ENCODE results near the gene RASSF3. TPM values are rescaled to one million over a fixed set of nuclear protein-coding genes. Genes with fewer than 3 reads are reported as not detected.

RASSF3 gene
- total RNA-seq, 2 experiments from 2014 or later = 16.3 to 49.9 TPM

DNA sequence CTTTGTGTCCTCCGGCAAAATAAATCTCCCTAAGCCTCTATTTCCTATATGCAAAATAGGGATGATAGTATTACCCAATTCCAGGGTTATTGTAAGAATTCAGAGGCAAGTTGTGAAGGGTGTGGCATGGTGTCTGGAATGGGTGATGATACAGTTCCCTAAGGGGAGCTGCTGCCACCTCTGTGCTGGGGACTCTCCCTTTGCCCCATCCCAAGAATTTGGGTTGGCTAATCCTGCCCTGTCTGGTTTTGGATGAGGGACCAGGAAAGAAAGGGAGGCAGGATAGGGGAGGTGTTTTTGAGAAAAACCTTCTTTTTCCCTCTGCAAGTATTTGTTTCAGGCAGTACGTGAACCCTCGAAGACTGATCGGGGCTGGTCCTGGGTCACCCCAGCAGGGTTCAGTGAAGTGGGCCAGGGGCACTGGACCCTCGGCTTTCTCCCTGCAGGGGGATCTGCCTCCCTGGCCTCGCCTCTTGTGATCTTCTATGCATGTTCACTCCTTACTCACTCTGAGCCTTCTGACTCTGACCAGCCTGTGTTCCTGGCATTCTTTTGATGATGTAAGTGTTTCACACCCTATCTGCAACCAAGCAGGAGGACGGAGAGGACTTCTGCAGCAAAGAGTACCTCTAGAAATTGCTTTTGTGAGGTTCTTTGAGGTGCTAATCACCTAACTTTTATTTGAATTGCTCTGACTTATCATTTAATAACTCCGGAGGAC is 60.8 kb downstream of the RASSF3 start:
- no peak for DNase-seq (ENCODE audit: low spot score)
- Histone ChIP-seq H3K79me2 (ENCODE audit: insufficient read depth, low read depth, low read length) (peaks cover 96% of the 10 kb centered on the region), H2AFZ (ENCODE audit: low read length) (no peak overlapping the region), H3K36me3 (ENCODE audit: insufficient read depth, low read length) (no peaks in the 10 kb centered on the region), H3K9me2 (ENCODE audit: insufficient read depth, low read length) (no peaks in the 10 kb centered on the region), H3K4me3 (ENCODE audit: low read depth, low read length, poor library complexity, severe bottlenecking) (no peak overlapping the region), H3K9me3 (ENCODE audit: low read length) (no peaks in the 10 kb centered on the region), H3K27ac (ENCODE audit: low read depth, low read length, poor library complexity, severe bottlenecking) (no peak overlapping the region), H3K4me2 (ENCODE audit: low read length) (peak overlapping the region; percentile 82), H4K20me1 (ENCODE audit: insufficient read depth, low read length) (peaks cover 10% of the 10 kb centered on the region; the same call in 1 of the 2 replicates), H3K4me1 (ENCODE audit: insufficient read depth, low read length, poor library complexity, severe bottlenecking) (peaks cover 91% of the 10 kb centered on the region)
- TF ChIP-seq, protein P1, sequence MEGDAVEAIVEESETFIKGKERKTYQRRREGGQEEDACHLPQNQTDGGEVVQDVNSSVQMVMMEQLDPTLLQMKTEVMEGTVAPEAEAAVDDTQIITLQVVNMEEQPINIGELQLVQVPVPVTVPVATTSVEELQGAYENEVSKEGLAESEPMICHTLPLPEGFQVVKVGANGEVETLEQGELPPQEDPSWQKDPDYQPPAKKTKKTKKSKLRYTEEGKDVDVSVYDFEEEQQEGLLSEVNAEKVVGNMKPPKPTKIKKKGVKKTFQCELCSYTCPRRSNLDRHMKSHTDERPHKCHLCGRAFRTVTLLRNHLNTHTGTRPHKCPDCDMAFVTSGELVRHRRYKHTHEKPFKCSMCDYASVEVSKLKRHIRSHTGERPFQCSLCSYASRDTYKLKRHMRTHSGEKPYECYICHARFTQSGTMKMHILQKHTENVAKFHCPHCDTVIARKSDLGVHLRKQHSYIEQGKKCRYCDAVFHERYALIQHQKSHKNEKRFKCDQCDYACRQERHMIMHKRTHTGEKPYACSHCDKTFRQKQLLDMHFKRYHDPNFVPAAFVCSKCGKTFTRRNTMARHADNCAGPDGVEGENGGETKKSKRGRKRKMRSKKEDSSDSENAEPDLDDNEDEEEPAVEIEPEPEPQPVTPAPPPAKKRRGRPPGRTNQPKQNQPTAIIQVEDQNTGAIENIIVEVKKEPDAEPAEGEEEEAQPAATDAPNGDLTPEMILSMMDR (conservative IDR thresholded peaks at IDR 0.05; ENCODE audit: low read length) = no peak
- CTCF ChIA-PET (ENCODE audit: unreplicated experiment) = no interaction called here
- intact Hi-C loops (cut with micrococcal nuclease; ENCODE audit: unreplicated experiment) = loop anchor here (1.0 kb wide), 1 partner anchor 60 kb away; no protein-coding TSS in a partner anchor
- no TSS peak for BruUV-seq (replicated peaks)
- POLR2A ChIA-PET = interaction anchor here (1.6 to 1.7 kb wide), 2 partner anchors 52 to 60 kb away, joined by 11 to 13 read pairs; partner anchors contain the start of gene RASSF3

DNA sequence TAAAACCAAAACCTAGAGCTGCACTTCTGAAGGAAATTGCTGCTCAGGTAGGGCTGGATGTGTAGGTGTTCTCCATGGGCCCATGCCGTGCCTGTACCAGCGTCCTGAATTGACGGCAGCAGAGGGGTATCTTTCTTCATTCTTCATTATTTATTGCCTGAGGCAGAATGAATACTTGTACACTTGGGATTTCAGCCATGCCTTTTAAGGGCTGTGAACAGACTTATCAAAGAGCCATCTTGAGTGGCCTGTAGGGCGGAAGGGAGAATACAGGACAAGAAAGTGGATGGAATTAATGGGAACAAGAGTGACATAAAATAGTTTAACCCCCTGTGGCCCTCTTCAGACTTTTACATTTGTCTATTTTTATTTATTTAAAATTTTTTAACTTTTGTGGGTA is 61.4 kb downstream of the RASSF3 start:
- no peak overlapping the region for H3K27ac ChIP-seq (ENCODE audit: low read depth, low read length, poor library complexity, severe bottlenecking)
- DNase-seq (ENCODE audit: low spot score) = no peak
- POLR2A ChIA-PET = no interaction called here
- BruUV-seq (replicated peaks) = no TSS peak
- no peaks in the 10 kb centered on the region for H3K9me3 ChIP-seq (ENCODE audit: low read length)
- H3K79me2 ChIP-seq (ENCODE audit: insufficient read depth, low read depth, low read length) = peaks cover 92% of the 10 kb centered on the region
- H3K4me1 ChIP-seq (ENCODE audit: insufficient read depth, low read length, poor library complexity, severe bottlenecking) = peaks cover 87% of the 10 kb centered on the region
- H3K4me2 ChIP-seq (ENCODE audit: low read length) = no peak overlapping the region
- no peak overlapping the region for H3K4me3 ChIP-seq (ENCODE audit: low read depth, low read length, poor library complexity, severe bottlenecking)
- TF ChIP-seq, protein P1 (conservative IDR thresholded peaks at IDR 0.05; ENCODE audit: low read length) = no peak
- no peak for TF ChIP-seq EZH2phosphoT487 (IDR thresholded peaks at IDR 0.05; ENCODE audit: borderline replicate concordance, low read depth, low read length)
- no peak overlapping the region for H2AFZ ChIP-seq (ENCODE audit: low read length)
- H4K20me1 ChIP-seq (ENCODE audit: insufficient read depth, low read length) = peaks cover 10% of the 10 kb centered on the region; the same call in 1 of the 2 replicates
- no peaks in the 10 kb centered on the region for H3K36me3 ChIP-seq (ENCODE audit: insufficient read depth, low read length)
- no peaks in the 10 kb centered on the region for H3K9me2 ChIP-seq (ENCODE audit: insufficient read depth, low read length)
- intact Hi-C loops (cut with micrococcal nuclease; ENCODE audit: unreplicated experiment) = no loop called here
- CTCF ChIA-PET (ENCODE audit: unreplicated experiment) = no interaction called here

DNA sequence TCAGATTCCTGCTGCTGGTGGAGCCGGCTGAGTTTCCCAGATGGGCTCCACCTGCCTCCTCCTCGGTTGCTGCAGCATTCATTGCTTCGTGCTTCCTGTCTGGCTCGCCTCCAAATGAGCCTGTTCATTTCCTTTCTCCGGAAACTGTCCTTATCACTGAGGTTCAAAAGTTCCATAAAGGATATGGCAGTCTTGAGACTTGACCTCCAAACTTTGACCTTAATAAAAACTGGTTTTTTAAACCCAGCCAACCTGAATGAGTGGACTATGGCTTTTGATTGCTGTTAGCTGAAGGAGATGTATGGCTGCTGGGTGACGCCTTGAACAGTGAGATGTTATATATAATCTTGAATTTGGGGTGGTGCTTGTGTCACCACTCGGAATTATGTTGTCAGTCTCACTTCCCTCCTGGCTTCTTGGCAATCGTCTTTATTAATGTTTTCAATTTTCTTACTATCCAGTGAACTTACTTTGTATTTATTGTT is 62.7 kb downstream of the RASSF3 start:
- Histone ChIP-seq H3K9me3 (ENCODE audit: low read length) (no peaks in the 10 kb centered on the region), H3K4me3 (ENCODE audit: low read depth, low read length, poor library complexity, severe bottlenecking) (peak overlapping the region; percentile 13), H3K9me2 (ENCODE audit: insufficient read depth, low read length) (no peaks in the 10 kb centered on the region), H3K27ac (ENCODE audit: low read depth, low read length, poor library complexity, severe bottlenecking) (peak overlapping the region; percentile 49), H4K20me1 (ENCODE audit: insufficient read depth, low read length) (peaks cover 22% of the 10 kb centered on the region), H3K36me3 (ENCODE audit: insufficient read depth, low read length) (no peaks in the 10 kb centered on the region), H3K4me1 (ENCODE audit: insufficient read depth, low read length, poor library complexity, severe bottlenecking) (peaks cover 87% of the 10 kb centered on the region), H2AFZ (ENCODE audit: low read length) (no peak overlapping the region), H3K79me2 (ENCODE audit: insufficient read depth, low read depth, low read length) (peaks cover 93% of the 10 kb centered on the region), H3K4me2 (ENCODE audit: low read length) (peak overlapping the region; percentile 53)
- intact Hi-C loops (cut with micrococcal nuclease; ENCODE audit: unreplicated experiment) = no loop called here
- ChIA-PET CTCF (ENCODE audit: unreplicated experiment) (no interaction called here), POLR2A (interaction anchor here (0.6 to 0.9 kb wide), 2 partner anchors 44 to 62 kb away, joined by 3 to 4 read pairs; no protein-coding TSS in a partner anchor)
- no peak for TF ChIP-seq EZH2phosphoT487 (IDR thresholded peaks at IDR 0.05; ENCODE audit: borderline replicate concordance, low read depth, low read length)
- TF ChIP-seq, protein P1 (conservative IDR thresholded peaks at IDR 0.05; ENCODE audit: low read length) = no peak
- peak; percentile 18 for DNase-seq (ENCODE audit: low spot score)
- no TSS peak for BruUV-seq (replicated peaks)

All from OCI-LY7 (cell line).